ENCODE data around the gene PTCH2.
A peak's percentile ranks its signal among the peaks of the same experiment; 100 is the strongest.

Gene PTCH2

GRCh38 chr1:44776730-44777068 is 66.4 kb downstream of the PTCH2 start:
- DNase-seq, result no peak

GRCh38 chr1:44775930-44776729 is 66.9 kb downstream of the PTCH2 start:
- DNase-seq, result no peak

GRCh38 chr1:44775078-44775929 is 67.7 kb downstream of the PTCH2 start, which contains the start of gene RPS8:
Gene RPS8 (plus strand): TSS chr1:44775540. CDS start chr1:44775597, 57 bp downstream.
- DNase-seq, result peak; percentile 92
